ENCODE data around the gene ISM2.

- TF ChIP-seq, protein P1, sequence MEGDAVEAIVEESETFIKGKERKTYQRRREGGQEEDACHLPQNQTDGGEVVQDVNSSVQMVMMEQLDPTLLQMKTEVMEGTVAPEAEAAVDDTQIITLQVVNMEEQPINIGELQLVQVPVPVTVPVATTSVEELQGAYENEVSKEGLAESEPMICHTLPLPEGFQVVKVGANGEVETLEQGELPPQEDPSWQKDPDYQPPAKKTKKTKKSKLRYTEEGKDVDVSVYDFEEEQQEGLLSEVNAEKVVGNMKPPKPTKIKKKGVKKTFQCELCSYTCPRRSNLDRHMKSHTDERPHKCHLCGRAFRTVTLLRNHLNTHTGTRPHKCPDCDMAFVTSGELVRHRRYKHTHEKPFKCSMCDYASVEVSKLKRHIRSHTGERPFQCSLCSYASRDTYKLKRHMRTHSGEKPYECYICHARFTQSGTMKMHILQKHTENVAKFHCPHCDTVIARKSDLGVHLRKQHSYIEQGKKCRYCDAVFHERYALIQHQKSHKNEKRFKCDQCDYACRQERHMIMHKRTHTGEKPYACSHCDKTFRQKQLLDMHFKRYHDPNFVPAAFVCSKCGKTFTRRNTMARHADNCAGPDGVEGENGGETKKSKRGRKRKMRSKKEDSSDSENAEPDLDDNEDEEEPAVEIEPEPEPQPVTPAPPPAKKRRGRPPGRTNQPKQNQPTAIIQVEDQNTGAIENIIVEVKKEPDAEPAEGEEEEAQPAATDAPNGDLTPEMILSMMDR (IDR thresholded peaks at IDR 0.05) = no peak
- no peak for TF ChIP-seq EZH2 (IDR thresholded peaks at IDR 0.05; ENCODE audit: borderline replicate concordance, insufficient read depth, low read depth, low read length, poor library complexity, severe bottlenecking)
These were observed 9.1 kb upstream of the ISM2 start for GRCh38 chr14:77507762-77508161.
